Aorta (tissue), 5 donors: ENCODE measurements around the gene SNCA. TPM values are rescaled to one million over a fixed set of nuclear protein-coding genes. Genes with fewer than 3 reads are reported as not detected.

Experiments used
- ATAC-seq: fragments of 200-7000 bp; cut with Tn5 transposase; one replicate; pipeline ENCODE4 v1.9.1; 2022; ENCODE audit warnings: moderate library complexity; ENCODE audit not compliant: low FRiP score
- DNase-seq, 2 donors: peaks; one replicate each; pipeline ENCODE4 v3.0.0-alpha.2; 2020
- H3K27ac ChIP-seq, 2 donors: one replicate each; pipeline ENCODE4 v1.5.1; 2013; ENCODE audit warnings: low read length in 2 of 2, mild to moderate bottlenecking in 2 of 2, moderate library complexity in 2 of 2, control low read depth in 1 of 2, inconsistent platforms in 1 of 2, low read depth in 1 of 2
- H3K27me3 ChIP-seq, 2 donors: one replicate each; pipeline ENCODE4 v1.6.1; 2013; ENCODE audit warnings: control low read depth in 1 of 2, low read length in 1 of 2, mild to moderate bottlenecking in 1 of 2, moderate library complexity in 1 of 2; ENCODE audit not compliant: insufficient read depth in 2 of 2, control insufficient read depth in 1 of 2
- H3K36me3 ChIP-seq, 2 donors: one replicate each; pipeline ENCODE4 v1.6.1; 2013; ENCODE audit warnings: control low read depth in 1 of 2, low read length in 1 of 2, mild to moderate bottlenecking in 1 of 2; ENCODE audit not compliant: insufficient read depth in 2 of 2, control insufficient read depth in 1 of 2
- H3K4me1 ChIP-seq, 2 donors: one replicate each; pipeline ENCODE4 v1.6.1; 2013; ENCODE audit warnings: low read length in 2 of 2, control low read depth in 1 of 2, mild to moderate bottlenecking in 1 of 2, moderate library complexity in 1 of 2; ENCODE audit not compliant: insufficient read depth in 2 of 2, control insufficient read depth in 1 of 2
- H3K4me3 ChIP-seq, 2 donors: one replicate each; pipeline ENCODE4 v1.5.1; 2013; ENCODE audit warnings: low read length in 2 of 2, control low read depth in 1 of 2, mild to moderate bottlenecking in 1 of 2
- H3K9me3 ChIP-seq: one replicate; pipeline ENCODE4 v1.6.1; 2013; ENCODE audit warnings: mild to moderate bottlenecking, low read length; ENCODE audit not compliant: control insufficient read depth
- WGBS, 2 donors: extraction: QIAGEN DNeasy Blood & Tissue Kit; methylation state at CpG; one replicate each; pipeline ENCODE4 v1.1.7; 2013; 5-methylcytosine and 5-hydroxymethylcytosine counted together
- intact Hi-C, 2 donors: fragments of 100-400 bp; cut with DNase I; formaldehyde crosslinking; loops; one replicate each; pipeline versions ENCODE4 v1.14.2 to v1.15.0; 2022
- polyA plus RNA-seq, 2 donors: library from polyadenylated mRNA; stranded (reverse); fragments of 200-250 nt; gene quantifications; one replicate each; pipeline ENCODE4 v1.2.3, GENCODE V29; 2013
- total RNA-seq, 2 donors: library from RNA; stranded (reverse); fragmentation: NEBNext Ultra II Directional; extraction: Animal tissue kit (Norgen Biotek cat#: 25700); gene quantifications; one replicate each; pipeline ENCODE4 v1.2.1, GENCODE V29; 2021
- donor health status: healthy with polysubstance abuse.
- donor health status: Bipolar disorder and iron deficiency.
- donor health status: DM: no; HTN: no; CAD: no.
- donor health status: DM: no; HTN: no; CAD: no.
- donor health status: DM: yes; HTN: yes; CAD: no.

The SNCA gene
- total and polyA plus RNA-seq, 4 donors = 4.2 to 12.6 (median 9.0) TPM

- H3K27me3 ChIP-seq = no peaks in the 10 kb centered on the region
- H3K4me1 ChIP-seq = peaks cover 0 to 1% of the 10 kb centered on the region in 2 donors
- no peak overlapping the region for H3K4me3 ChIP-seq
- intact Hi-C loops = no loop called here
- no peak overlapping the region for H3K27ac ChIP-seq
- DNase-seq = no peak
- 91 to 93% methylated on average over 3 of the region's 3 CpGs for WGBS, 2 donors
- H3K36me3 ChIP-seq = no peaks in the 10 kb centered on the region
- ATAC-seq = no peak
- H3K9me3 ChIP-seq = no peaks in the 10 kb centered on the region
These were observed 67.1 kb downstream of the SNCA start for GRCh38 chr4:89769856-89770255.

DNA sequence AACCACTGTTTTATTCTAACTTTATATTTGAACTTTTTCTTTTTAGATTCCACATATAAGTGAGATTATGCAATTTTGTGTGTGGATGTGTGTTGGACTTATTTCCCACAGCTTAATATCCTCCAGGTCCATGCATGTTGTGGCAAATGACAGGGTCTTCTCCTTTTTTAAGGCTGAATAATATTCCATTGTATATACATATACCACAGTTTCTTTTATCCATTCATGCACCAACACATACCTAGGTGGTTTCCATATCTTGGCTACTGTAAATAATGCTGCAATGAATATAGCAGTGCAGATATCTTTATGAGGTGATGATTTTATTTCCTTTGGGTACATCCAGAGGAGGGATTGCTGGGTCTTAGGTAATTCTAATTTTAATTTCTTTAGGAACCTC, 69.0 kb downstream of the SNCA start:
- ATAC-seq = no peak
- DNase-seq = no peak
- no peaks in the 10 kb centered on the region for H3K36me3 ChIP-seq
- intact Hi-C loops = no loop called here
- peaks cover 0 to 1% of the 10 kb centered on the region in 2 donors for H3K4me1 ChIP-seq
- no peak overlapping the region for H3K27ac ChIP-seq
- H3K9me3 ChIP-seq = no peaks in the 10 kb centered on the region
- H3K27me3 ChIP-seq = no peaks in the 10 kb centered on the region
- no peak overlapping the region for H3K4me3 ChIP-seq

DNA sequence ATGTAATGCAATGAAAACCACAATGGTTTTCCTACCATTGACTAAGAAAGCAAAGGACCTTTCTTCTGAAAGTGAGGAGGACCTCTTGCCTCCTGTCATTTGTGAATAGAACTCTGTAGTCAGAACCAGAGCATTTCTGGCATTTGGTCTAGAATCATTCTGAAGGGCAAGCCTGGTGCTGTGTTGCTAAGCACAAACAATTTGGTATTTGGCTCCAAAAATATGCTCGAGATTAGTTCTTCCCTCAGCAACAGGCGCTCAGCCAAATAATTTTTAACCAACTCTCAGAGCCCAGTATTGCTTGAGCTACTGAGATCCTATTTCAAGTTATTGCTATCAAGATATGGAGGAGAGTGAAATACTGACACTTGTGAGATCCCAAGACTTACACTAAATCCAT, 71.0 kb downstream of the SNCA start:
- DNase-seq (no peak), ATAC-seq (no peak)
- H3K9me3 ChIP-seq = no peaks in the 10 kb centered on the region
- no peak overlapping the region for H3K4me3 ChIP-seq
- 9 to 12% methylated on average over 2 of the region's 2 CpGs for WGBS, 2 donors
- no peak overlapping the region for H3K27ac ChIP-seq
- intact Hi-C loops = no loop called here
- H3K36me3 ChIP-seq = no peaks in the 10 kb centered on the region
- H3K27me3 ChIP-seq = no peaks in the 10 kb centered on the region
- peaks cover 0 to 1% of the 10 kb centered on the region in 2 donors for H3K4me1 ChIP-seq

DNA sequence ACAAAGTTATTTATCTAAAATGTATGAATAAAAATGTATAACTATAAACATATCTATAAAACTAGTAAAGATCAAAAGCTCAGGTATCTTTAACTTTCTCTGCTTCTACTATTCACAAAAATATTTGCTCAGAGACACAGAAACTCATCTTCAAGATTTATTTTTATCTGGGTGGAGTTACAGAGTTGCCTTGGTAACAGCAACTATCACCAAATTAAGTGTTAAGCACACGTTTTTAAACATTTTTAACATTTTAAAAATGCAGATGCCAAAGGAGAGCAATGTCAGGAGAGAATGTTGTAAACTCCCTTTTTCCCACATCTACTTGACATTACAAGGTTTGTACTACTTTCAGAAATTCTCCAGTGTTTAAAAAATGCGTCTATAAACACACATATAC, 71.4 kb downstream of the SNCA start:
- WGBS, 2 donors = 4 to 9% methylated on average over 2 of the region's 2 CpGs
- Histone ChIP-seq H3K4me3 (no peak overlapping the region), H3K4me1 (peaks cover 0 to 1% of the 10 kb centered on the region in 2 donors), H3K9me3 (no peaks in the 10 kb centered on the region), H3K27ac (no peak overlapping the region), H3K27me3 (no peaks in the 10 kb centered on the region), H3K36me3 (no peaks in the 10 kb centered on the region)
- ATAC-seq (no peak), DNase-seq (no peak)
- intact Hi-C loops = no loop called here

DNA sequence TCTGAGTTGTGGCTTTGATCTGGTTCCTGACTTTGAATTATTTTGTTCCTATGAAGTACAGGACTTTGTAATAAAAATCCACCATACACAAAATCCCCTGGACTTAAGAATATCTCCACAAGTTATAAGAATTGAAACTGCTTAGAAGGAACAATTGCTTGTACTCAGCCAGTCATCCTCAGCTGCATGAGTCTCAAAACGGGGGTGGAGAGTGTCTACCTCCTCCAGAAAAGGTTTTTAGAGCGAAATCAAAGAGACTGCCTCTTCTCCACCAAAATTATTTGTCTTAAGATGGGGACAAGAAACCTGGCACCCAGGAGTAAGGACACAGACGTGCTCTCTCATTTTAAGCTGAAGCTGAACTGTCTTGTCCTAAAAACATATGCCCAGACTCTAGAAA, 74.7 kb downstream of the SNCA start:
- no peak for ATAC-seq
- Histone ChIP-seq H3K4me3 (no peak overlapping the region), H3K9me3 (no peaks in the 10 kb centered on the region), H3K36me3 (no peaks in the 10 kb centered on the region), H3K27me3 (no peaks in the 10 kb centered on the region), H3K4me1 (peaks cover 0 to 1% of the 10 kb centered on the region in 2 donors), H3K27ac (no peak overlapping the region)
- 86 to 88% methylated on average over 3 of the region's 3 CpGs for WGBS, 2 donors
- intact Hi-C loops = no loop called here
- no peak for DNase-seq

GRCh38 chr4:89759426-89759825, 77.5 kb downstream of the SNCA start:
- ATAC-seq = no peak
- no peaks in the 10 kb centered on the region for H3K9me3 ChIP-seq
- WGBS, 2 donors = 81 to 93% methylated on average over 2 of the region's 2 CpGs
- no peaks in the 10 kb centered on the region for H3K36me3 ChIP-seq
- no peak overlapping the region for H3K27ac ChIP-seq
- H3K27me3 ChIP-seq = no peaks in the 10 kb centered on the region
- DNase-seq = no peak
- no peaks in the 10 kb centered on the region for H3K4me1 ChIP-seq
- intact Hi-C loops = no loop called here
- no peak overlapping the region for H3K4me3 ChIP-seq

GRCh38 chr4:89757154-89757719, 79.7 kb downstream of the SNCA start:
- no peak overlapping the region for H3K27ac ChIP-seq
- ATAC-seq (no peak), DNase-seq (no peak)
- intact Hi-C loops = no loop called here
- no peaks in the 10 kb centered on the region for H3K9me3 ChIP-seq
- no peaks in the 10 kb centered on the region for H3K36me3 ChIP-seq
- H3K4me3 ChIP-seq = no peak overlapping the region
- no peaks in the 10 kb centered on the region for H3K4me1 ChIP-seq
- no peaks in the 10 kb centered on the region for H3K27me3 ChIP-seq
- 27 to 41% methylated on average over 4 of the region's 4 CpGs for WGBS, 2 donors

DNA sequence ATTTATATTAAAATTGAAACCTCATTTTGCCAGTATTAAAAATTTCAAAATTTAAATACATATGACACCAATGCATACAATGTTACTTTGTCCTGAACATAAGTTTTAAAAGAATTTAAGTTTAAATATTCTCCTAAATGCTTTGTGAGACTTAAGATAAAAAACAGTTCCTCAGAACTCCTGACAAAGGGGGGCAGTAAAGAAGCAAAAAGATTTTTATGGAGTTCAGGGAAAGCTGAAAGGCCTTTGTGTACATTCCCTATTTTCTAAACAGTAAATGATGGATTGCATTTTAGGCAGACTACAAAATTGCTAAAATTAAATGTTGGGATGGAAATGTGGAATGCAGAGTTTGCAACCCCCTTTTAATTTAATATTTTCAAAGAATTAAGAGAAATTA, 81.7 kb downstream of the SNCA start:
- no peak overlapping the region for H3K27ac ChIP-seq
- H3K27me3 ChIP-seq = no peaks in the 10 kb centered on the region
- H3K9me3 ChIP-seq = no peaks in the 10 kb centered on the region
- no peak for ATAC-seq
- H3K36me3 ChIP-seq = no peaks in the 10 kb centered on the region
- H3K4me1 ChIP-seq = no peaks in the 10 kb centered on the region
- no peak for DNase-seq
- H3K4me3 ChIP-seq = no peak overlapping the region
- intact Hi-C loops = no loop called here

DNA sequence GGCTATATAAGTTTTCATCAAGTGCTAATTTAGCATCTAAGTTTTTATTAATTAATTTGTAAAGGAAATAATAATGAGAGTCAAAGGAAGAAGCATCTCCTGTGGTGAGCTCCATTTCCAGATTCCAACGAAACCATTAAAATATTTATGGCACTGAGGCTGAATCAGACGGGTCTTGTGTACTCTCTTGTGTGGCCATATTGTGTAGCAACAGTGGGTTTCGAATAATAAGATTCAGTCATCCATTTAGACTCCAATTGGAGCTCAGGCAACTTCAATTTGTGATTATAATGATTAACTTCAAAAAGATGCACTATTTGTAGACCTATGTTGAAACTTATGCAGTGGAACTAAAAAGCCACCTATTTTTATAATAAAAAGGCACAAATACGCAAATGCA, 82.4 kb downstream of the SNCA start:
- no peaks in the 10 kb centered on the region for H3K9me3 ChIP-seq
- intact Hi-C loops = no loop called here
- no peaks in the 10 kb centered on the region for H3K27me3 ChIP-seq
- ATAC-seq (no peak), DNase-seq (no peak)
- no peak overlapping the region for H3K4me3 ChIP-seq
- no peak overlapping the region for H3K27ac ChIP-seq
- no peaks in the 10 kb centered on the region for H3K4me1 ChIP-seq
- WGBS, 2 donors = 85 to 88% methylated on average over 4 of the region's 4 CpGs
- no peaks in the 10 kb centered on the region for H3K36me3 ChIP-seq
